ENCODE measurements around the gene FIBCD1.

Gene FIBCD1

GRCh38 chr9:130974697-130975096 lies 35.6 kb upstream of the FIBCD1 start:
- DNase-seq (ENCODE audit: low read depth in 1 of 2, low spot score in 1 of 2), result no peak
- TF ChIP-seq GABPA (IDR thresholded peaks at IDR 0.05; ENCODE audit: low read depth), result no peak
- TF ChIP-seq SPI1 (IDR thresholded peaks at IDR 0.05; ENCODE audit: borderline replicate concordance, low read depth), result no peak
- TF ChIP-seq POLR2AphosphoS5 (IDR thresholded peaks at IDR 0.05; ENCODE audit: low read depth), result no peak
- TF ChIP-seq, protein P1, sequence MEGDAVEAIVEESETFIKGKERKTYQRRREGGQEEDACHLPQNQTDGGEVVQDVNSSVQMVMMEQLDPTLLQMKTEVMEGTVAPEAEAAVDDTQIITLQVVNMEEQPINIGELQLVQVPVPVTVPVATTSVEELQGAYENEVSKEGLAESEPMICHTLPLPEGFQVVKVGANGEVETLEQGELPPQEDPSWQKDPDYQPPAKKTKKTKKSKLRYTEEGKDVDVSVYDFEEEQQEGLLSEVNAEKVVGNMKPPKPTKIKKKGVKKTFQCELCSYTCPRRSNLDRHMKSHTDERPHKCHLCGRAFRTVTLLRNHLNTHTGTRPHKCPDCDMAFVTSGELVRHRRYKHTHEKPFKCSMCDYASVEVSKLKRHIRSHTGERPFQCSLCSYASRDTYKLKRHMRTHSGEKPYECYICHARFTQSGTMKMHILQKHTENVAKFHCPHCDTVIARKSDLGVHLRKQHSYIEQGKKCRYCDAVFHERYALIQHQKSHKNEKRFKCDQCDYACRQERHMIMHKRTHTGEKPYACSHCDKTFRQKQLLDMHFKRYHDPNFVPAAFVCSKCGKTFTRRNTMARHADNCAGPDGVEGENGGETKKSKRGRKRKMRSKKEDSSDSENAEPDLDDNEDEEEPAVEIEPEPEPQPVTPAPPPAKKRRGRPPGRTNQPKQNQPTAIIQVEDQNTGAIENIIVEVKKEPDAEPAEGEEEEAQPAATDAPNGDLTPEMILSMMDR (IDR thresholded peaks at IDR 0.05; ENCODE audit: insufficient read depth, low read length), result no peak
- TF ChIP-seq, protein P2, sequence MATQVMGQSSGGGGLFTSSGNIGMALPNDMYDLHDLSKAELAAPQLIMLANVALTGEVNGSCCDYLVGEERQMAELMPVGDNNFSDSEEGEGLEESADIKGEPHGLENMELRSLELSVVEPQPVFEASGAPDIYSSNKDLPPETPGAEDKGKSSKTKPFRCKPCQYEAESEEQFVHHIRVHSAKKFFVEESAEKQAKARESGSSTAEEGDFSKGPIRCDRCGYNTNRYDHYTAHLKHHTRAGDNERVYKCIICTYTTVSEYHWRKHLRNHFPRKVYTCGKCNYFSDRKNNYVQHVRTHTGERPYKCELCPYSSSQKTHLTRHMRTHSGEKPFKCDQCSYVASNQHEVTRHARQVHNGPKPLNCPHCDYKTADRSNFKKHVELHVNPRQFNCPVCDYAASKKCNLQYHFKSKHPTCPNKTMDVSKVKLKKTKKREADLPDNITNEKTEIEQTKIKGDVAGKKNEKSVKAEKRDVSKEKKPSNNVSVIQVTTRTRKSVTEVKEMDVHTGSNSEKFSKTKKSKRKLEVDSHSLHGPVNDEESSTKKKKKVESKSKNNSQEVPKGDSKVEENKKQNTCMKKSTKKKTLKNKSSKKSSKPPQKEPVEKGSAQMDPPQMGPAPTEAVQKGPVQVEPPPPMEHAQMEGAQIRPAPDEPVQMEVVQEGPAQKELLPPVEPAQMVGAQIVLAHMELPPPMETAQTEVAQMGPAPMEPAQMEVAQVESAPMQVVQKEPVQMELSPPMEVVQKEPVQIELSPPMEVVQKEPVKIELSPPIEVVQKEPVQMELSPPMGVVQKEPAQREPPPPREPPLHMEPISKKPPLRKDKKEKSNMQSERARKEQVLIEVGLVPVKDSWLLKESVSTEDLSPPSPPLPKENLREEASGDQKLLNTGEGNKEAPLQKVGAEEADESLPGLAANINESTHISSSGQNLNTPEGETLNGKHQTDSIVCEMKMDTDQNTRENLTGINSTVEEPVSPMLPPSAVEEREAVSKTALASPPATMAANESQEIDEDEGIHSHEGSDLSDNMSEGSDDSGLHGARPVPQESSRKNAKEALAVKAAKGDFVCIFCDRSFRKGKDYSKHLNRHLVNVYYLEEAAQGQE (IDR thresholded peaks at IDR 0.05; ENCODE audit: insufficient replicate concordance, low read depth), result no peak
- H3K27me3 ChIP-seq (ENCODE audit: insufficient read depth, poor library complexity, severe bottlenecking), result peaks cover 3% of the 10 kb centered on the region
- H3K27ac ChIP-seq (replicated peaks), result no peak overlapping the region
- H3K4me3 ChIP-seq (replicated peaks; ENCODE audit: insufficient read depth, low read length), result no peak overlapping the region

DNA sequence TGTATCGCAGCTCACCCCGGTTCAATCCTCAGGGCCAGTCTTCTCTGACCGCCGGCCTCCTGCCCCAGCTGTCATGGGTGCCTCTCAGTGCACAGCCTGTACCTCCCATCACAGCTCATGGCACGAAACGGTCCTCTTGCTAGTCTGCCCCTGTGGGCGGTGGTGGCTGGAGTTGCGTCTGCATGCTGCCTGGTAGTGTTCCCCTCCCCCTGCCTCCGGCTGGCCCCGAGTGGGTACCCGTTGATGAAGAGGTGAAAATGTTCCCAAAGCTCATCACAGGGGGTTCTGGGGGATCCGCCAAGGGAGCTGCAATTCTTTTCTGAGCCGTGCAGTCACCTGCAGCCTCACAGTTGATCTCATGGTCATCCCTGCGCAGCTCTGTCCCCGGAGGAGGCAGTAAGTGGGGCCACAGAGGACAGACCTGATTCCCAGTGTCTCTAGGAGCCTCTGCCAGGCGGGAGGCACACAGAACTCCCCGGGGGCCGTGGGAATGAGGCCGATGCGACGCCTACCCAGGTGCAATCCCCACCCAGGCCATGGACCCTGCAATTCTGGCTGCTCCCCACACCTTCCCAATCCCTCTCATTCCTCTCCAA lies 34.7 kb upstream of the FIBCD1 start:
- H3K27ac ChIP-seq (replicated peaks), result no peak overlapping the region
- TF ChIP-seq, protein P1 (IDR thresholded peaks at IDR 0.05; ENCODE audit: insufficient read depth, low read length), result no peak
- TF ChIP-seq, protein P2 (IDR thresholded peaks at IDR 0.05; ENCODE audit: insufficient replicate concordance, low read depth), result no peak
- TF ChIP-seq POLR2AphosphoS5 (IDR thresholded peaks at IDR 0.05; ENCODE audit: low read depth) (no peak), GABPA (IDR thresholded peaks at IDR 0.05; ENCODE audit: low read depth) (no peak), SPI1 (IDR thresholded peaks at IDR 0.05; ENCODE audit: borderline replicate concordance, low read depth) (no peak)
- no peak for DNase-seq (ENCODE audit: low read depth in 1 of 2, low spot score in 1 of 2)
- H3K4me3 ChIP-seq (replicated peaks; ENCODE audit: insufficient read depth, low read length), result no peak overlapping the region
- peaks cover 3% of the 10 kb centered on the region for H3K27me3 ChIP-seq (ENCODE audit: insufficient read depth, poor library complexity, severe bottlenecking)

DNA sequence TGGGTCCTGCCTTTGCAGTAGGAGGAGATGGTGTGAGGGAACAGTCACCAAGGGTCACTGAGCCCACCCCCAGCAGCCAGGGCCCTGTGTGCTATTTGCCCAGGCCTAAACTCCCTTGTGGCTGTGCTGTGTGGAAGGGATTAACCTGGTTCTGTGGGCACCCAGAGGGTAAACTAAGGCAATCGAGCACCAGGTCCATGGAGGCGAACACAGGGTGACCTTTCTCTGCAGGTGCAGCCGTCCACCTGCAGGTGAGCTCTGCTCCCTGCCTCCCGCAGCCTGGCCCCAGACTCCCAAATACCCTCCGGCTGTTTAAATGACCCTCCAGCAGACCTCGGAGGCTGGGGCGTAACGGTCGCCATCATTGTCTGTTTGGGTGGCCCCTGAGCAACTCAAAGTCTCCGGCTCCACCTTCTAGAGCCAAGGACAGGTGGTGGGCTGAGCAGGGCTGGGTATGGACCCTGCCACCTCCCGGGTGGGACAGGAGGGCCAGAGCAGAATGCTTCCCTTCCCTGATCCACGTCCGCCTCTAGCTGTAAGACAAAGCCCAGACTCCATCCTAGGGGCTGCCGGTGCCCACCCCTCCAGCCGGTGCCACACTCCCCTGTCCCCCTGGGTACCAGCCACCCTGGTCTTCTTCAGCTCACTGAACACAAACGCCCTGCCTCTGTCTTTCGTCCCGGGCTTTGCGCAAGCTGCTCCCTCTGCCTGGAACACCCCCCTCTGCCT lies 34.1 kb upstream of the FIBCD1 start:
- H3K27ac ChIP-seq (replicated peaks), result no peak overlapping the region
- no peak overlapping the region for H3K4me3 ChIP-seq (replicated peaks; ENCODE audit: insufficient read depth, low read length)
- H3K27me3 ChIP-seq (ENCODE audit: insufficient read depth, poor library complexity, severe bottlenecking), result peaks cover 3% of the 10 kb centered on the region
- DNase-seq (ENCODE audit: low read depth in 1 of 2, low spot score in 1 of 2), result no peak
- TF ChIP-seq POLR2AphosphoS5 (IDR thresholded peaks at IDR 0.05; ENCODE audit: low read depth), result no peak
- TF ChIP-seq SPI1 (IDR thresholded peaks at IDR 0.05; ENCODE audit: borderline replicate concordance, low read depth), result no peak
- TF ChIP-seq, protein P2 (IDR thresholded peaks at IDR 0.05; ENCODE audit: insufficient replicate concordance, low read depth), result no peak
- TF ChIP-seq GABPA (IDR thresholded peaks at IDR 0.05; ENCODE audit: low read depth), result no peak
- TF ChIP-seq, protein P1 (IDR thresholded peaks at IDR 0.05; ENCODE audit: insufficient read depth, low read length), result no peak
